ENCODE measurements around the gene RAD51AP2.

DNA sequence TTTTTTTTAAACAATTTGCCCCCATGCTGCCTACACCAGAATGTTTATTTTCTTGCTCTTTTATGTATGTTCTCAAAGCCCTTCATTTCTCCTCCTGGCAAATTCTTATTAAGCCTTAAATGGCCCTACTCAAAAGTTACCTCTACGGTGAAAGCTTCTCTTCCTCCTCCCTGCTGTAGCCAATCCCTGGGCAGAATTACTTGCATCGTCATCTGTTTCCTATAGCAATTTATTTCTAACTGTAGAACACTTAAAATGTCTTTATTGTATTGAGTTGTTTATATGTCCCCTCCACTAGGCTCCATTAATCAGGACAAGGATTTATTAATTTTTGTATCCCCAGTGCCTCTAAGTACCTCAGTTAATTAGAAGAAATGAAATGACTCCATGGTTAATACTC lies 2.5 kb upstream of the RAD51AP2 start:
- TF ChIP-seq, protein P1, sequence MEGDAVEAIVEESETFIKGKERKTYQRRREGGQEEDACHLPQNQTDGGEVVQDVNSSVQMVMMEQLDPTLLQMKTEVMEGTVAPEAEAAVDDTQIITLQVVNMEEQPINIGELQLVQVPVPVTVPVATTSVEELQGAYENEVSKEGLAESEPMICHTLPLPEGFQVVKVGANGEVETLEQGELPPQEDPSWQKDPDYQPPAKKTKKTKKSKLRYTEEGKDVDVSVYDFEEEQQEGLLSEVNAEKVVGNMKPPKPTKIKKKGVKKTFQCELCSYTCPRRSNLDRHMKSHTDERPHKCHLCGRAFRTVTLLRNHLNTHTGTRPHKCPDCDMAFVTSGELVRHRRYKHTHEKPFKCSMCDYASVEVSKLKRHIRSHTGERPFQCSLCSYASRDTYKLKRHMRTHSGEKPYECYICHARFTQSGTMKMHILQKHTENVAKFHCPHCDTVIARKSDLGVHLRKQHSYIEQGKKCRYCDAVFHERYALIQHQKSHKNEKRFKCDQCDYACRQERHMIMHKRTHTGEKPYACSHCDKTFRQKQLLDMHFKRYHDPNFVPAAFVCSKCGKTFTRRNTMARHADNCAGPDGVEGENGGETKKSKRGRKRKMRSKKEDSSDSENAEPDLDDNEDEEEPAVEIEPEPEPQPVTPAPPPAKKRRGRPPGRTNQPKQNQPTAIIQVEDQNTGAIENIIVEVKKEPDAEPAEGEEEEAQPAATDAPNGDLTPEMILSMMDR (IDR thresholded peaks at IDR 0.05): no peak
- no peak for TF ChIP-seq POLR2A (IDR thresholded peaks at IDR 0.05)
